Inflammatory macrophage treated with lipopolysaccharide for 1 hour (primary cell): ENCODE measurements around the gene RUNX3.
"Not testable (repeated sequence)": the region's sequence is repeated elsewhere in the genome, so short reads cannot be mapped to it uniquely, and the experiment has no call there.

ENCODE experiments used
- DNase-seq, 2 donors: peaks; one replicate each; pipeline ENCODE4 v3.0.0-alpha.2; 2020 to 2022

RUNX3 gene

DNA sequence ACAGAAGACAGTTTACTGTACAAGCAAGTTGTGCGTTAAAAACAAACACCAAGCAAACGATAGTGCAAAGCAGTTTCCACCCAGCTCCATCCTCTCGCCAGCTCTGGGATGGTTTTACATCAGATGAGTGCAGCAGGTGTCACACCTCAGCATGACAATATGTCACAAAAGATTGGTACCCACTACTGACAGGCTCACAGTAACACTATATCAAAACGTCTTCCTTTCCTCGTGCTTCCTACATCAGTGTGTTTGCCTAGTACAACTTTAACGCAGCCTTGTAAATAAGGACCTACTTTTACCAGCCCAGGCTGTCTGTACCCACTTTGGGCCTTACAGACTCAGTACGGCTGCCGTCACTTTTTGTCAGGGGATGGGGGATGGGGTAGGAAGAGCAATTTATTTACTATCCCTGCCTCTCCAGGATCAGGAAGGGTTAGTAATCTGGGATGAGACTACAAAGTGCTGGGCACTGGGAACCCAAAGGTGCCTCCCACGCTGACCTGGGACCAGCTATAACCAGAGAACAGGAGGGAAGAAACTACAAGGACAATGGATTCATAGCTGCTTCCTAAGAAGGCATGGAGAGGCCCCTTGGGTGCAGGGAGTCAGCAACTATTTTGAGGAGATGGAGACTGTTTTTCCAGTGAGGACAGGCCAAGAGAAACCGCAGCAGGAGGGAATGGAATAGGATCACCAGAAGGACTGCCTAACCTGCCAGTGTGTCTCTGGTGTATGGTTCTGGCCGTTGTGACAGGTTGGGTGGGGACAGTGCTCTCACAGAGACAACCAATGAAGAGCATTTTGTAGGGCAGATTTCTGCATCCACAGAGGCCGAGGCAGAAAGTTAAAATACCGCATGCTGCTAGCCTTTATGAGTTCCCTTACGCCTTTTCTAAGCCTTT lies 30.2 kb downstream of the RUNX3 start:
- no peak for DNase-seq

DNA sequence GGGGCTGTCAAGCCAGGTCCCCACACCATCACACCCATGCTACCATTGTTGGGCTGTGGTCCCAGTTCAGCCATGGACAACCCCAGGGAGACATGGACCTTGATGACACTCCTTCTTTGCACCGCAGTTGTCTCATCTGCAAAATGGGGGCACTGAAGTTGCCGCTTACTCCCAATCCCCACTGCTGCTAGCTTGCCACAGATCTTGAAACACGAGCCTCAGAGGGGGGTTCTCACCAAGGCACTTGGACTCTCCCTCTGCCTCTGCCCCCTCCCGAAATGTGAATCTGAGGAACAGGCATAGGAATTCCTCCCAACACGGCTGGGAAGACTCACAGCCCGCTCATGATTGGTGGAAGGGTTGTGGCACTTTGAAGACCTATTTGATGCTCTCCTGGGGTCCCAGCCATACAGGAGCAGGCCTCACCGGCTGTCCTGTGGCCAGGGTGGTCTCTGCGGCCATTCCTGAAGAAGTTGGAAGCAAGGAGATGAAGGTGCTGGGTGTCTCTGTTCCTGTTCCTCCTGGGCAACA lies 31.1 kb downstream of the RUNX3 start:
- no peak for DNase-seq

DNA sequence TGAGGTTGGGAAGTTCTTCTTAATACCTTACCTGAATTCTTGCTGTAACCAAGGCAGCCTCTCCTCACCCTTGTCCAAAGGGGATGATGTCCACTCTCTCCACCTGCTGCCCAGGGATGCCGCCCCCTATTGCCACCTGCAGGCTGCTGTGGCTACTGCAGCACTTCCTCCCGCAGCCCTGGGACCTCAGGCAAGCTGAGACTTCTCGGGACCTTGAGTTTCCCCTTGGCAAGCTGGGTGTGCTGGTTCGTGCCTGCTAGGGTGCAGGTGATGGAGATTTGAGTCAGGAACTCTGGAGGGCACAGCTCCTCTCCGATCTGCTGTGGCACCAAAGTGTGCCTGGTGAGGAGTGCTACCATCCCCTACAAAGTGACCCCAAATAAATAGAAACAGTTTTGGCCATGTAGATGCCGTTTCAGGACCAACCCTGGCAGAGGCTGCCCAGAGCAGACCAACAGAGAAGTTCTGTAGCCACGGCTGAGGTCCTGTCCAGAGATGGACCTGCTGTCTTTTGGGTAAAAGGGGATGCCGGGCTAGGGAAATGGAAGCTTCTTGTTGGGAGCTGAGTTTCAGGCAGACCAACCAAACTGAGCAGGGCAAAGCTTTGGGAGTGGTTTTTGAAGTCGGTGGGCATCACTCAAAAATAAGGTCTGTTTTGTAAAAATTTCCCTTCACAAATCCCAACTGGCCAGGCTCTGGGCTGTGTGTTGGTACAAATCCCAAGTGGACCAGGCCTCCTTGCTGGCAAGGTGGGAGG lies 31.7 kb downstream of the RUNX3 start:
- DNase-seq = peak in 1 of 2 donors; percentile 65

DNA sequence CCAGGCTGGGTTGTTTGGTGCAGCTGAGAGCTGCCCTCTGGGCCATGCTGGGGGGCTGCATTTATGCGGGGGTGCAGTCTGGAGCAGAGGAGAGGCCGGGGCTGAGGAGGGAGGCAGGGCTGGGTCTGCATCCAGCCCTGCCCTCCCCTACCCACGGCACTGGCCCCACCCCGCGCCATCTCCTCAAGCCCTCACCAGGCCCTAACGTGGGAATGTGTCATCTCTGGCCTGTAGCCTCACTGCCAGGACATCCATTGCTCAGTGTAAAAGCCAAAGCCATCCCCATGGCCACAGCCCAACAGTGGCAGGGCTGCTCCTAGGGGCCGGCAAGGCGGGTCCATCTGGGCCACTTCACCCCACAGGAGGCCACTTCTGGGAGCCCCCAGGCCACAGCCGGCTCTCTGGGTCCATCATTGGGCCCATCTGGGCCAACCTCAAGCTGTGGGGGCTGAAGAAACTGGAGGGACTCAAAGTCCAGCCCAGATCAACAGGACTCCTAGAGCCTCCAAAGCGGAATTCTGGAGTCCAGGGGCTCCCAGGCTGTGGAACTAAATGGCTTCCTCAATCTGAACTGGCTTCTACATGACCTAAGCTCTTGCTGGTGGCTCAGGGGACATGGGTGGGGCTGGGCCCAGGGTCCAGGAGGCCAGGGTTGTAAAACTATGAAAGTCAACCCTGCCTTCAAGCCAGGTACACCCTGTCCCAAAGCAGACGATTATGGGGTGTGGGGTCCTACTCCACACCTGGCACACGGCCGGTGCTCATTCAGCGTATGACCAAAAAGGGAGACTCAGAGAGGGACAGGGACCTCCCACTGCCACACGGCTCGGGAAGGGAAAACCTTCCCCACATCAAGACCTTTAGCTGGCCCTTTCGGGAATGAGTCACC lies 32.6 kb downstream of the RUNX3 start:
- DNase-seq = no peak

DNA sequence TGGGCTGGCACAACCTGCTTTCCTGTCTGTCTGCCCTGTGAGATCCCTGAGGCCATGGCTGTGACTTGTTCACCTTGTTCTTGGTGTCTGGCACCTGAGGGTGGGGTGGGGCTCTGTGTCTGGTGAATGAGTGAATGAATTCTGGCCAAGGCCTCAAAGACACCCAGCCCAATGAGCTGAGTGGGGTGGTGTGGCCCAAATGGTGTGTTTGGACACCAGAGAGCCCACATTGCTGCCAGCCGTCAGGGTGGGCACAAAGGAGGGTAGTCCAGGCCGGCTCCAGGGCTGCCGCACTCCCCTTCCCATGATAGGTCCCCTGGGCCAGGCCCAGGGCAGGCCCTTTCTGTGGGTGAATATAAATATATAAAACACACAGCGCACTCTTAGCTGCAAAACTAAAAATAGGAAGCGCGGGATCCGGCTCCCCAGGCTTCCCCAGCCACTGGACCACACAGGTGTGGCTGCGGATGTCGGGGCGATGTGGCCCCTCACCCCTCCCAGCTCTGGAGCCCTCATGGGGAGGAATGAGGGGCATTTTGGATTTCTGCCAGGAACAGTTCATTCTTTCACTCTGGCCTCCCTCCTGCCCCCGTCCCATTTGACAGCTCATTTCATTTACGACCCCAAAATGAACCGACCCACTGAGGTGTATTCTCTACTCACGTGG lies 33.3 kb downstream of the RUNX3 start:
- no peak for DNase-seq

DNA sequence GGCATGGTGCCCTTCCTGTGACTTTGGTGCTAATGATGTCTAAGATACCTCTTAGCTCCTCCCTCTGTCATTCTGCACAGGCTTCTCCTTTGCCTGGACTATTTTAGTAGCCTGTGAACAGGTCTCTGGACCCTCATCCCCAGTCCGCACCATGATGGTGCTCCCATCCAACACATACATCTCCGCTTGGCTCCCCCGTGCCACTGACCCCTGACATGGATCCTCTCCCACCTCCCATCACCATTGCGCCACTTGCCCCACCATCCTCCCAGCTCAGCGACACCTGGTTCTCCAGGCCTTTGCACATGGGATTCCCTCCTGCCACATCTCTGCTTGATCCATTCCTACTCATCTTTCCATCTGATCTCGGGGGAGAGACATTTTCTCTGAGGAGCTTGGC lies 33.9 kb downstream of the RUNX3 start:
- no peak for DNase-seq

DNA sequence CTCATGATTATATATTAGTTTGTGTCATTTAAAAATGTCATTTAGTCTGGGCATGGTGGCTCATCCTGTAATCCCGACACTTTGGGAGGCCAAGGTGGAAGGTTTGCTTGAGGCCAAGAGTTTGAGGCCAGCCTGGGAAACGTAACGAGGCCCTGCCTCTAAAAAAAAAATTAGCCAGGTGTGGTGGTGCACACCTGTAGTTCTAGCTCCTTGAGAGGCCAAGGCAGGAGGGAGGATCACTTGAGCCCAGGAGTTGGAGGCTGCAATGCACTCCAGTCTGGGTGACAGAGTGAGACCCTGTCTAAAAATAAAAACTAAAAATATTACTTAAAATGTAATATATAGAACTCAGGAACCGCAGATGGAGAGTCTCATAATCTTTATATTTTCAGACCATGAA lies 34.6 kb downstream of the RUNX3 start:
- DNase-seq = no peak

DNA sequence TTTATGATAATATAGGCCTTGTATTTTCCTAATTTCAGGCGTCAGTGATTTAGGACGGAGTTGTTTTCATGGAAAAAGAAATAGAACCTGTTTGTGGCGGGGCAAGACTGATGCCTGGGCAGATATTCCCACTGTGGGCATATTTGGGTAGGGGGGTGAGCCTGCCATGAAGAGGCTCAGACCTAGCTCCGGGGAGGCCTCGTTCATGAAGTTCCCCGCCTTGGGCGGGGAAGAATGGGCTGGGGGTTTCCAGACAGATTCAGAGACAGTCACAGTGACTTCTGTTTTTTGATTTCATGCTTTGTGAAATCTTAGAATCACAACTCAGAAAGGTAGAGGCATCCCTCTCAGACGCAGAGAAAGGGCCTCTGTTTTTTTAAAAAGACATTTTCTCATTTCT lies 36.1 kb downstream of the RUNX3 start:
- no peak for DNase-seq

DNA sequence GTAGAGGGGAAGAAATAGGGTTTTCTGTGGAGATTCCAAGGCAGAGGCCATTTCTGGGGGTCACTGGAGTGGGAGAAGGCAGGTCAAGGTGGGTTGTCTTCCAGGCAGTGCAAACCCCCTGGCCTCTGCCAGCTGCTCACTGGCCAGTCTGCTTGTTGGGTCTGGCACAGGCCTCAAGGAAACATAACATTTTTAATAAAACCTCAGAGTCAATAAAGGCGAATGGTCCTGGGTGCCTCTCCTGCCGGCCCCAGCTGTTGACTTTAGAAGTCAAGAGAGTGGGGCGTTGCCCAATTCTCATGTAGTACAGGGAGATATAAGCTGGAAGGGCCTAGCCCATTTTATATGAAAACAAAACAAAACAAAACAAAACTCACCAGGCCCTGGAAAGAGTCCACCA lies 36.6 kb downstream of the RUNX3 start:
- no peak for DNase-seq

DNA sequence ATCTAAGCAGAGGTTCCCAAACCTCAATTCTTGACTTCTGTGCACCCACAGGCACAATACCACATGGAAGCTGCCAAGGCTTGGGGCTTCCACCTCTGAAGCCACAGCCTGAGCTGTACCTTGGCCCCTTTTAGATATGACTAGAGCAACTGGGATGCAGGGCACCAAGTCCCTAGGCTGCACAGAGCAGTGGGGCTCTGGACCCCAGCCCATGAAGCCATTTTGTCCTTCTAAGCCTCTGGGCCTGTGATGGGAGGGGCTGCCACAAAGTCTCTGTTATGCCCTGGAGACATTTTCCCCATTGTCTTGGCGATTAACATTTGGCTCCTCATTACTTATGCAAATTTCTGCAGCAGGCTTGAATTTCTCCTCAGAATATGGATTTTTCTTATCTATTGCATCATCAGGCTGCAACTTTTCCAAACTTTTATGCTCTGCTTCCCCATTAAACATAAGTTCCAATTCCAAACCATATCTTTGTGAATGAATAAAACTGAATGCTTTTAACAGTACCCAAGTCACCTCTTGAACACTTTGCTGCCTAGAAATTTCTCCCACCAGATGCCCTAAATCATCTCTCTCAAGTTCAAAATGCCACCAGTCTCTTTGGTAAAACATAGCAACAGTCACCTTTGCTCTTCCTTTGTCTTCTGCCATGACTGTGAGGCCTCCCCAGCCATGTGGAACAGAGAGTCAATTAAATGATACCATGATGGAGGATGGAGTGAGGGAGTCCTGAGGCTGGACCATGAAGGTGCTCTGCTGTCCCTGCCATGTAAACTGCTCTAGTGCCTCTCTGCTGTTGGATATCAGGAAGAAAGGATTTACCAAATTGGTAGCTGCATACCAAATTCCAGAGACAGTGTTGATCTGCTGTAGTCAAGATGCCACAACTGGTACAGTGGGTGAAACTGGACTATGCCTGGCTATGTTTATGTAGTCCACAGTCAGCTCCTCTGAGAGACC lies 37.6 kb downstream of the RUNX3 start:
- DNase-seq = no peak

DNA sequence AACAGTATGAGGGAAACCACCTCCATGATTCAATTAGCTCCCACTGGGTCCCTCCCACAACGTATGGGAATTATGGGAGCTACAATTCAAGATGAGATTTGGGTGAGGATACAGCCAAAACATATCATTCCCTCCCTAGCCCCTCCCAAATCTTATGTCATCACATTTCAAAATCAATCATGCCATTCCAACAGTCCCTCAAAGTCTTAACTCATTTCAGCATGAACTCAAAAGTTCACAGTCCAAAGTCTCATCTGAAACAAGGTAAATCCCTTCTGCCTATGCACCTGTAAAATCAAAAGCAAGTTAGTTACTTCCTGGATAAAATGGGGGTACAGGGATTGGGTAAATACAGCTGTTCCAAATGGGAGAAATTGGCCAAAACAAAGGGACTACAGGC lies 38.7 kb downstream of the RUNX3 start:
- DNase-seq = not testable (repeated sequence)

DNA sequence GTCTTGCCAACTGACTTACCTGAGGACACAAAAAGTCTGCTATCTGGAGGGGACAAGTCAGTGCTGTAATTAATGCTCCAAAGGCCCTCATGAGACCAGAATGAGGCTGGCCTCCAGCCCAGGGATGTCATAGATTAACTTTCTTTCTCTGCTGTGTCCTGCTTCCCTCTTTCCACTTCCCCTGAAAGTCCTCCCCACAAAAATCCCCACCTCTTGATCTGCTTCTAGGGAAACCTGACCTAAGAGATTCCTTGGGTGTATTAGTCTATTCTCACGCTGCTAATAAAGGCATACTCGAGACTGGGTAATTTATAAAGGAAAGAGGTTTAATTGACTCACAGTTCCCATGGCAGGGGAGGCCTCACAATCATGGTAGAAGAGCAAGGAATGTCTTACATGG lies 39.2 kb downstream of the RUNX3 start:
- peak in 1 of 2 donors; percentile 34 for DNase-seq

DNA sequence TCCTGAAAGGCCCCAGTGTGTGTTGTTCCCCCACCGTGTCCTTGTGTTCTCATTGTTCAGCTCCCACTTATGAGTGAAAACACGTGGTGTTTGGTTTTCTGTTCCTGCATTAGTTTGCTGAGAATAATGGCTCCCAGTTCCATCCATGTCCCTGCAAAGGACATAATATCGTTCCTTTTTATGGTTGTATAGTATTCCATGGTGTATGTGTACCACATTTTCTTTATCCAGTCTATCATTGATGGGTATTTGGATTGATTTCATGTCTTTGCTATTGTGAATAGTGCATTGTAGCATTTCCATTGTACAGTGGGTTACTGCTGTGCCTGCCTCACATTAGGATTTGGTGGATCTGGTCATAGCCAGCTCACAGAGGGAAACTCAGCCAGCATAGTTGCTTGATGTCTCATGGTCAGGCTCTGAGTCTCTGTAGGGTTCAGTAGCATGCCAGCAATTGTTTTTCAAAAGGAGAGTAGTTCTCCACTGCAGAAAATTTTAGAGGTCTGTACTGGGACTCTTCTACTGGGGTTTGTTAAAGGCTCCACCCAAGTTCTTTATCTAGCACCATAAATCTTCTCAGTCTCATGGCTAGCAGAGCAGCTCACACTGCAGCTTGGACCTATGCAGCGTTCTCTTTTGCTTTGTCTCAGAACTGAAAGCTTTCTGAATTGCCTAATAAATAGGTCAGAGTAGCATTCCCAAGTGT lies 41.0 kb downstream of the RUNX3 start:
- DNase-seq = no peak

DNA sequence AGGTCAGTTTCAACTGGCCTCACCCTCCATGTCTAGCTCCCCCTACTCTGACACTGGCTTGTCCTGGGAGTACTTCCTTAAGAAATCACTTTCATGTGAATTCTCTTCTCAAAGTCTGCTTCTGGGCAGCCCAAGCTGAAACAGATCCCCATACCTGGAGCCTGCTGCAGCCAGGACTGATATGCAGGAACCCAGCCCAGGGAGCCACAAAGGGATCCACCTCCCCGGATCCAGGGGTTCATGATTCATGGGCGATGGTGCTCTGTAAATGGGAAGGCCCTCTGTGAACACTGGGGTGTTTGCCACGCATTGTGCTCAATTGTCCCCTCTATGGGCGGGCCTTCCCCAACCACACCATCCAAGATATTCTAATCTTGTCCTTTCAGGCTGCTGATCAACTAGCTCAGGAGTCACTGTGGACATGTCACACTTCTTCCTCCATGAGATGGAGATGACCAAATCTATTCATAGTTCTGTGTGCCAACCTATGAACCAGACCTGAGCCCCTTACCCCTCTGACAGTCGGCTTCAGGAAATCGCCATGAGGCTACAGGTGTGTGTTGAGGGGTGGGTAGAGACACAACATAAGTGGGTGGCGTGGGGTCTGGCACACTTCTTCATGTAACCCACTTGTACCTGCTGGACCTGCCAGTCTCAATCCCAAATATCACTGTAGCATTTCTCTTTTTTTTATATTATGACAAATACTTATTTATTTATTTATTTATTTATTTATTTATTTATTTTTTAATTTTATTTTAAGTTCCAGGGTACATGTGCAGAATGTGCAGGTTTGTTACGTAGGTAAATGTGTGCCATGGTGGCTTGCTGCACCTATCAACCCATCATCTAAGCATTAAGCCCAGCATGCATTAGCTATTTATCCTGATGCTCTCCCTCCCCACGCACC lies 41.8 kb downstream of the RUNX3 start:
- no peak for DNase-seq

DNA sequence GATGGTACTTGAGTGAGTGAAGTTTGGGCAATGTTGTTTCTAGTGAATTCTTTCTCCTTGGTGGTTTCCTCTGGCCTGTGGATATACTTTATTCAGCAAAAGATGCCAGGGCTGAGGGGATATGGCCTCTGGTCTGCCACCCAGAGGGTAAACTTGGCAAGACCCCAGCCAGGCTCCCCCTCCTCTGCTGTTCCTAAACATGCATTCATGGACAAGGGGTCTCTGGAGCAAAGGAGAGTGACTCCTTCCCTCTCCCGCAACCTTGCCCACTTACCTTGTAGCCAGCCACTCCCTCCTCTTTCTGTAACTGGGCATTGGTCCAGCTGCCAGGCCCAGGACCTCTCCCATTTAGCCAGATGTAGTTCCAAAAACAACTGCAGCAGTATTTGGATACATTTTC lies 43.8 kb downstream of the RUNX3 start:
- DNase-seq = no peak

DNA sequence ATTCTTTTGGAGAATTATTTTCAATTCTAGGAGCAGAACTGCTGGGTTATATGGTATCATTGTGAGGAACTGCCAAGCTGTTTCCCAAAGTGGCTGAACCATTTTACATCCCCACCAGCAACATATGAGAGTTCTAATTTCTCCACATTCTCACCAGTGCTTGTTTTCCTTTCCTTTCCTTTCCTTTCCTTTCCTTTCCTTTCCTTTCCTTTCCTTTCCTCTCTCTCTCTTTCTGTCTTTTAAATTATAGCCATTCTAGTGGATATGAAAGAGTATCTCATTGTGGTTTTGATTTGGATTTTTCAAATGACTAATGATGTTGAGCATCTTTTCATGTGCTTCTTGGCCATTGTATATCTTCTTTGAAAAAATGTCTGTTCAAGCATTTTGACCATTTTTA lies 45.3 kb downstream of the RUNX3 start:
- DNase-seq = no peak

DNA sequence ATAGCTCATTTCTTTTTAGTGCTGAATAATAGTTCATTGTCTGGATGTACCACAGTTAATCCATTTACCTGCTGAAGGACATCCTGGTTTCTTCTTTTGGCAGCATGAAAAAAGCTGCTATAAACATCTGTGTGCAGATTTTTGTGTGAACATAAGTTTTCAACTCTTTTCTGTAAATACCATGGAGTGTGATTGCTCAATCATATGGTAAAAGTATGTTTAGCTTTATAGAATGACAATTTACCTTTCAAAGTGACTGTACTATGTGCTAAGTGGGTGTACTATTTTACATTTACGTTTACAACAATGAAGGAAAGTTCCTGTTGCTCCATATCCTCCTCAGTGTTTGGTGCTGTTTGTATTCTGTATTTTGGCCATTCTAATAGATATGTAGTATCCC lies 49.0 kb downstream of the RUNX3 start:
- DNase-seq = no peak

DNA sequence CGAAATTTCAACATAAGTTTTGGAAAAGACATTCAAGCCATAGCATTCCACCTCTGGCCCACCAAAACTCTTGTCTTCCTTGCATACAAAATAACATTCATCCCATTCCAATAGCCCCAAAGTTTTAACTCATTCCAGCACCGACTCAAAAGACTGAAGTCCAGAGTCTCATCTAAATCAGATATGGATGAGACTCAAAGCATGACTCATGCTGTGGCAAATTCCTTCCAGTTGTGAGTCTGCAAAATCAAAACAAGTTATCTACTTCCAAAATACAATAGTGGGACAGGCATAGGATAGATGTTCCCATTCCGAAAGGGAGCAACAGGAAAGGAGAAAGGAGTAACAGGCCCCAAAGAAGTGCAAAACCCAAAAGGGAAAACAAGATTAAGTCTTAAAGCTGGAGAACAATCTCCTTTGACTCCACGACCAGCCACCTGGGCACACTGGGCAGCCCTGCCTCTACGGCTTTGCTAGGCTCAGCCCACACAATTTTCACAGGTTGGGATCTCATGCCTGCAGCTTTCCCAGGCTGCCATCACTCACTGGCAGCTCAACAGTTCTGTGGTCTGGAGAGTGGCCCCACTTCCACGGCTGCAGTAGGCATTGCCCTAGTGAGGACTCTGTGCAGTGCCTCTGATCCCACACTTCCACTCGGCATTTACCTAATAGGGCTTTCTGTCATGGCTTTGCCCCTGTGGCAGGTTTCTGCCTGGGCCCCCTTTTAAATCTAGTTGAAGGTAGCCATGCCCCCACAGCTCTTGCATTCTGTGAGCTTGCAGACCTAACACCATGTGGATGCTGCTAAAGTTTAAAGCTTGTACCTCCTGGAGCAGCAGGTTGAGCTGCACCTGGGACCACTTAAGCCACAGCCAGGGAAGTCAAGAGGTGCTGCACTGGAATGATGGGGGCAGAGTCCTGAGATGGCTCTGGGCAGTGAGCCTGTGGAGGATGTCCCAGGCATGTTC lies 51.0 kb downstream of the RUNX3 start:
- no peak for DNase-seq
